Activated CD8-positive, alpha-beta memory T cell treated with anti-CD3 and anti-CD28 coated beads for 4 hours (primary cell): Measurements from ENCODE around the gene ALK.

Experiments used
- DNase-seq, 2 donors: peaks; one replicate each; pipeline ENCODE4 v3.0.0-alpha.2; 2020; ENCODE audit warnings: low read depth in 2 of 2

The ALK gene

DNA sequence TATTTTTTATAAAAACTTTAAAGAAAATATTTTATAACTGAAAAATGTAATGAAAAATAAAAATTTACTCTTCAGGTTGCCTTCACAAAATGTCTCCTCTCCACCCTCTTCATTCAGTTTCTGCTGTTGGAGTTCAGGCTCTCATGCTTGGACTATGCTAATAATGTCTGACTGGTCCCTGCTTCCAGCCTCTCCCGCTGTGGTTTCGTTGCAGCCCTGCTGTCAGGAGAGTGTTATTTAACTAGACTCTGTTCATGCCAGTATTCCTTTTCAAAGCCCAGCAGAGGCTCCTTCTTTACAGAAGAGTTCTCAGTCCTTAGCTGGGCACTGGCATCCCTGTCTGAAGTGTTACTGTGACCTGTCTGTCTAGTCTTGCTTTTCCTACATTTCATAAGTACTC lies 765.8 kb downstream of the ALK start:
- DNase-seq: no peak

DNA sequence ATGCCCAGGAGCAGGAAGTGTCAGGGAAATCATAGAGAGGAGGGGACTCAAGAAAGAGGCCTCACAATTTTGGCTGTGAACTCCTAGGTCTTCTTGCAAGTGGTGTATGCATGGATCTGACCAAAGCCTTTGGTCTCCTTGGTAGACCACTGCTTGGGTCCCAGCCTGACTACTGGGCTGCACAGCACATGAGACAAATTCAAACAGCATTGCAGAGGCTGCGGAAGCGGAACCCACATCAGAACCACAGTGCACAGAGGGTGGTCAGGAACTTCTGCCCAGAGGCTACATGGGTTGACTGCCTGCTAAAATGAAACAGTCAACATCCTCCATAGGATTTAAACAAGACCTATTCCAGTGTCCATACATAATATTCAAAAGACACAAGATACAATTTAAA lies 766.8 kb downstream of the ALK start:
- no peak for DNase-seq

DNA sequence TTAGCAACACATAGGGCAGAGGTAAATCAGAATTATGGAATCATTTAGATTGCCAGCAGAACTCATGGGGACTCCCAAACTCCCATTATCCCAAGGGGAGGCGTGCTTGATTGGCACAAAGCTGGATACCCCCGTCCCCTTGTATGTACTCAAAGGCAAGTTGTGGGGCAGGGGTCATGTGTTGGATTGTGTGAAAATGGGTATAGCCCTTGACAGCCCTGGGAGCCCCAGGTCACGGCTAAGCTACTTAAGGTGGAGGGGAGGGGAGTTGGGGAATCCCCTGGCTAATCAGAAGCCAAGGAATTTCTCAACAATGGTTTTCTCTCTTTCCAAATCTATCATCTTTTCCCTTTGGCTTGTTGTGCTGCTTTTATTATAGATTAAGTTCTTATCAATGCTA lies 773.4 kb downstream of the ALK start:
- DNase-seq: no peak

DNA sequence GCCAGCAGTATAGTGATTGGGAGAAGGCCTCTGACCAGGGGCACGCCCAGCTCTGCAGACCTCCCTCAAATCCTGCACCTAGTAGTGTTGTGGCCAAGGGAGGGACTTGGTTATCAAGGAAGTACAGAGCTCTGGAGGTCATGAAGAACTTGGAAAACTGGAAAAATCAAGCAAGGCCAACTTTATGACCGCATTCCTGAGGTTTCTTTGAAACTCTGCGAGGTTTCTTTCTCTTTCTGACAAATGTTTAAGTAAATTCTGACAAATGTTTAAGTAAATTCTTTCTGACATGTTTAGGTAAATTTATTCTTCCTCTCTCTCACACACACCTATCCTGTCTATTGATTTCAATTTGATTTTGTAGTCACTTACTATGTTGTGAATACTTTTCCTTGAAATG lies 775.2 kb downstream of the ALK start:
- no peak for DNase-seq

DNA sequence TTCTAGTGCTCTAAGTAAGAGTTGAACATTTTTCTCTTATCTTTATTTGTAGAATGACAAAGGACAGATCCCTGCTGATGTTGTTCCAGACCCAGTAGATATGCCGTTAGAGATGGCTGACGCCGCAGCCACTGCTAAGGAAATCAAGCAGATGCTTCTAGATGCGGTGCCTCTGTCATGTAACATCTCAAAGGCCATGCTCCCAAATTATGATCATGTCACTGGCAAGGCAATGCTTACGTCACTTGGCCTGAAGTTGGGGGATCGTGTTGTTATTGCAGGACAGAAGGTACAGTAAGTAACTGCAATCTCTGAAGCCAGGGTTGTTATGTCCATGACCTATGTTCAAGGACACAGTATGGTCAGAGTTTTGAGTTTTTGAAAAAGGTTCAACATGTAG lies 777.7 kb downstream of the ALK start:
- DNase-seq: no peak
